ENCODE measurements around the gene EBI3. TPM values are rescaled to one million over a fixed set of nuclear protein-coding genes. Genes with fewer than 3 reads are reported as not detected.
A peak's percentile ranks its signal among the peaks of the same experiment; 100 is the strongest.
"Not testable (repeated sequence)": the region's sequence is repeated elsewhere in the genome, so short reads cannot be mapped to it uniquely, and the experiment has no call there.

The EBI3 gene
- total and polyA plus RNA-seq, 10 donors: 15.0 to 60.6 (median 34.2) TPM

DNA sequence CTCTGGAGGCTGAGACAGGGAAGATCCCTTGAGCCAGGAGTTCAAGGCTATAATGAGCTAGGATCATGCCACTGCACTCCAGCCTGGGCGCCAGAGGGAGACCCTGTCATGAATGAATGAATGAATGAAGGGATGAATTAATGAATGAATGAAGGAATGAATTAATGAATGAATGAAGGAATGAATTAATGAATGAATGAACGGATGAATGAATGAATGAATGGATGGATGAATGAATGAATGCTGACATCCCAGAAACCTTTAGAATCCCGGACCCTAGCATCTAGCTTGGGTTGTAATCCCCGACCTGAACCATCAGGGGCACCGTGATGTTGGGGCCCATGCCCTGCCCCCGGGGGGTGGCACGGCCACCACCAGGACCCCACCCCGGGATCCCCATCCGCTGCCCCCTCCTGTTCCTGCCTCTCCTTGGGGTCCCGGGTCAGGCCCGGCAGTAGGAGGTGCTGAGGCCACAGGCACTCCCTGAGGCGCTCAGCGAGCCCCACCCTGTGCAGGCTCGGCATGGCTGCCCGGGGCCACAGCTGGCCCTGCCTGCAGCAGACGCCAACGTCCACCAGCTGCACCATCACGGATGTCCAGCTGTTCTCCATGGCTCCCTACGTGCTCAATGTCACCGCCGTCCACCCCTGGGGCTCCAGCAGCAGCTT is 3.4 kb downstream of the EBI3 start:
- no peak for DNase-seq

DNA sequence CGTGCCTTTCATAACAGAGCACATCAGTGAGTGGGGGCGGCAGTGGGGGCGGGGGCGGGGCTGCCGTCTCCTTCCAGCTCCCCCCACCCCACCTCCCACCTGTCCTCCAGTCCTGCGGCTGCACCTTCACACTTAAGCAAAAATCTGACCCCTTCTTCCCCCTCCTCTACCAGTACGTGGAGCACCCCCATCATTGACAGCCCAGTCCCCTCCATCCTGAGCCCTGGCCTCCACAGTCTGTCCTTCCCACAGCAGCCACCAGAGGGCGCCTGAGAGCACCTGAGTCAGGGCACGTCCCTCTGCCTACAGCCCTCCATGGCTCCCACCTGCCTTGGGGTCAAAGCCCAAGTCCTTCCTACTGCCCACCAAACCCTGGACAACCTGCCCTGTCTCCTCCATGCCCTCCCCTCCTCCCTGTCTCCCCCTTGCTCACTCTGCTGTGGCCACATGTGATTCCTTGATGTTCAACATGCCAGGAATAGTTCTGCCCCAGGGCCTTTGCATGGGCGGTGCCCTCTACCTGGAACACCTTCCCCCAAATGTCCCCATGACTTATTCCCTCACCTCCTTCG is 4.0 kb downstream of the EBI3 start:
- 34 to 50% (median 41%) methylated on average over 11 of the region's 11 CpGs for WGBS, 5 donors
- H3K36me3 ChIP-seq: peaks cover 0 to 9% (median 0%) of the 10 kb centered on the region in 6 donors
- intact Hi-C loops (cut with DNase I; ENCODE audit: low total_unique reads): no loop called here

More for the DNA sequence above, 3.4 kb downstream of the EBI3 start:
- Histone ChIP-seq H3K4me1 (peaks cover 0 to 26% (median 13%) of the 10 kb centered on the region in 6 donors), H3K36me3 (peaks cover 0 to 9% (median 0%) of the 10 kb centered on the region in 6 donors), H3K27me3 (replicated peaks in 1 of 7) (peaks cover 0 to 62% (median 15%) of the 10 kb centered on the region in 7 donors), H3K9me3 (no peaks in the 10 kb centered on the region), H3K4me3 (no peak overlapping the region), H3K27ac (no peak overlapping the region)
- no peak for TF ChIP-seq POLR2AphosphoS5 (IDR thresholded peaks at IDR 0.05)
- TF ChIP-seq, protein P1, sequence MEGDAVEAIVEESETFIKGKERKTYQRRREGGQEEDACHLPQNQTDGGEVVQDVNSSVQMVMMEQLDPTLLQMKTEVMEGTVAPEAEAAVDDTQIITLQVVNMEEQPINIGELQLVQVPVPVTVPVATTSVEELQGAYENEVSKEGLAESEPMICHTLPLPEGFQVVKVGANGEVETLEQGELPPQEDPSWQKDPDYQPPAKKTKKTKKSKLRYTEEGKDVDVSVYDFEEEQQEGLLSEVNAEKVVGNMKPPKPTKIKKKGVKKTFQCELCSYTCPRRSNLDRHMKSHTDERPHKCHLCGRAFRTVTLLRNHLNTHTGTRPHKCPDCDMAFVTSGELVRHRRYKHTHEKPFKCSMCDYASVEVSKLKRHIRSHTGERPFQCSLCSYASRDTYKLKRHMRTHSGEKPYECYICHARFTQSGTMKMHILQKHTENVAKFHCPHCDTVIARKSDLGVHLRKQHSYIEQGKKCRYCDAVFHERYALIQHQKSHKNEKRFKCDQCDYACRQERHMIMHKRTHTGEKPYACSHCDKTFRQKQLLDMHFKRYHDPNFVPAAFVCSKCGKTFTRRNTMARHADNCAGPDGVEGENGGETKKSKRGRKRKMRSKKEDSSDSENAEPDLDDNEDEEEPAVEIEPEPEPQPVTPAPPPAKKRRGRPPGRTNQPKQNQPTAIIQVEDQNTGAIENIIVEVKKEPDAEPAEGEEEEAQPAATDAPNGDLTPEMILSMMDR (IDR thresholded peaks at IDR 0.05 in 8 of 11, conservative IDR thresholded peaks at IDR 0.05 in 3 of 11): no peak
- no peak for TF ChIP-seq POLR2A (IDR thresholded peaks at IDR 0.05)
- 53 to 60% (median 56%) methylated on average over 16 to 21 of the region's 21 CpGs for WGBS, 5 donors
- intact Hi-C loops (cut with DNase I; ENCODE audit: low total_unique reads): no loop called here

DNA sequence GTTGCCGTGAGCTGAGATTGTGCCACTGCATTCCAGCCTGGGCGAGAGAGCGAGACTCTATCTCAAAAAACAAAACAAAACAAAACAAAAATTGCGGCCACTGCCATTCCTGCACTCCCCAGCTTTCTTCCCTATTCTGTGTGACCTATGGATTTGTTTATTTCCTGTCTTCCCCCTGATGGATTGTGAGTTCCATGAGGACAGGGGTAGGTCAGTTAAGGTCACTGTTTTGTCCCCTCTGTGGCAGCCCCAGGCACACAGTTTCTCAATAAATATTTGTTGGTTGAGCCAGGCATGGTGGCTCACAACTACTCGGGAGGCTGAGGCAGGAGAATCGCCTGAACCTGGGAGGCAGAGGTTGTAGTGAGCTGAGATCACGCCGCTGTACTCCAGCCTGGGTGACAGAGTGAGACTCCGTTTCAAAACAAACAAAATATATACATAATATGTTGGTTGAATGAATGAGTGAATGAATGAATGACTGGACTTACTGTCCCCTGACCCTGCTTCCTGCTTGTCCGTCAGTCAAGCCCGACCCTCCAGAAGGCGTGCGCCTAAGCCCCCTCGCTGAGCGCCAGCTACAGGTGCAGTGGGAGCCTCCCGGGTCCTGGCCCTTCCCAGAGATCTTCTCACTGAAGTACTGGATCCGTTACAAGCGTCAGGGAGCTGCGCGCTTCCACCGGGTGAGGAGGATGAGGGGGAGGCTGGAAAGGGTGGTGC is 5.0 kb downstream of the EBI3 start:
- intact Hi-C loops (cut with DNase I; ENCODE audit: low total_unique reads): no loop called here
- Histone ChIP-seq H3K36me3 (peaks cover 0 to 9% (median 0%) of the 10 kb centered on the region in 6 donors), H3K4me1 (peaks cover 0 to 17% (median 4%) of the 10 kb centered on the region in 6 donors), H3K9me3 (no peaks in the 10 kb centered on the region), H3K27ac (no peak overlapping the region), H3K27me3 (replicated peaks in 1 of 7) (peaks cover 0 to 47% (median 12%) of the 10 kb centered on the region in 7 donors), H3K4me3 (no peak overlapping the region)
- DNase-seq: no peak
- TF ChIP-seq, protein P1 (IDR thresholded peaks at IDR 0.05 in 8 of 11, conservative IDR thresholded peaks at IDR 0.05 in 3 of 11): no peak
- no peak for TF ChIP-seq POLR2AphosphoS5 (IDR thresholded peaks at IDR 0.05)
- TF ChIP-seq POLR2A (IDR thresholded peaks at IDR 0.05): no peak
- 65 to 73% (median 70%) methylated on average over 19 to 21 of the region's 21 CpGs for WGBS, 5 donors

More for the DNA sequence above, 4.0 kb downstream of the EBI3 start:
- Histone ChIP-seq H3K27ac (no peak overlapping the region), H3K27me3 (replicated peaks in 1 of 7) (peaks cover 0 to 57% (median 15%) of the 10 kb centered on the region in 7 donors), H3K9me3 (no peaks in the 10 kb centered on the region), H3K4me1 (peaks cover 0 to 26% (median 12%) of the 10 kb centered on the region in 6 donors), H3K4me3 (no peak overlapping the region)
- TF ChIP-seq POLR2AphosphoS5 (IDR thresholded peaks at IDR 0.05) (no peak), POLR2A (IDR thresholded peaks at IDR 0.05) (no peak)
- TF ChIP-seq, protein P1 (IDR thresholded peaks at IDR 0.05 in 8 of 11, conservative IDR thresholded peaks at IDR 0.05 in 3 of 11): peak in 10 of 11 experiments; percentile 37 to 81 (median 65)
- peak; percentile 91 for DNase-seq

DNA sequence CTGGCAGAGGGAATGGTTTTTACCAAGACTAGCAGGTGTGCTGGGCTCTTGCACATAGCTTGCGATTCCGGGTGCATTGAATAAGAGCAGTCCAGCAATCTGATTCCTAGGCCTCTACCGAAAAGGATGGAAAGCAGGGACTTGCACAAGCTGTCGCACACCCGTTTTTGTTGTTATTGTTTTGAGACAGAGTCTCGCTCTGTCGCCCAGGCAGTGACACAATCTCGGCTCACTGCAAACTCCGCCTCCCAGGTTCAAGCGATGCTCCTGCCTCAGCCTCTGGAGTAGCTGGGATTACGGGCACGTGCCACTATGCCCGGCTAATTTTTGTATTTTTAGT is 5.5 kb downstream of the EBI3 start:
- no peak for TF ChIP-seq POLR2A (IDR thresholded peaks at IDR 0.05)
- no peak for TF ChIP-seq POLR2AphosphoS5 (IDR thresholded peaks at IDR 0.05)
- TF ChIP-seq, protein P1 (IDR thresholded peaks at IDR 0.05 in 8 of 11, conservative IDR thresholded peaks at IDR 0.05 in 3 of 11): no peak
- DNase-seq: no peak
- Histone ChIP-seq H3K27ac (no peak overlapping the region), H3K9me3 (no peaks in the 10 kb centered on the region), H3K27me3 (replicated peaks in 1 of 7) (peaks cover 0 to 42% (median 9%) of the 10 kb centered on the region in 7 donors), H3K36me3 (peaks cover 0 to 9% (median 0%) of the 10 kb centered on the region in 6 donors), H3K4me3 (no peak overlapping the region), H3K4me1 (peaks cover 0 to 11% (median 0%) of the 10 kb centered on the region in 6 donors)
- intact Hi-C loops (cut with DNase I; ENCODE audit: low total_unique reads): no loop called here
- WGBS, 5 donors: 67 to 86% (median 85%) methylated on average over 13 of the region's 13 CpGs

GRCh38 chr19:4237510-4237909 is 8.2 kb downstream of the EBI3 start:
- WGBS, 5 donors: 86 to 94% (median 93%) methylated on average over 16 of the region's 16 CpGs
- peaks cover 0 to 15% (median 7%) of the 10 kb centered on the region in 7 donors for H3K27me3 ChIP-seq (replicated peaks in 1 of 7)
- DNase-seq; H3K4me3 ChIP-seq; H3K27ac ChIP-seq; H3K36me3 ChIP-seq; intact Hi-C loops (cut with DNase I; ENCODE audit: low total_unique reads); H3K4me1 ChIP-seq: not testable (repeated sequence)
- peaks cover 0 to 18% (median 14%) of the 10 kb centered on the region in 8 donors for H3K9me3 ChIP-seq

Measured in spleen (tissue), 11 donors.